K562 (cell line): ENCODE data around the gene WASHC4. TPM values are rescaled to one million over a fixed set of nuclear protein-coding genes. Genes with fewer than 3 reads are reported as not detected.

Experiments used
- ATAC-seq: fragments of 200-7000 bp; cut with Tn5 transposase; 3 replicates; pipeline ENCODE4 v1.9.1; 2020; ENCODE audit warnings: moderate library complexity
- BruUV-seq: library from RNA; stranded (reverse); fragments of 400-500 nt; replicated peaks from 2 replicates; lab custom pipeline; 2021; lab: Mats Ljungman, UMichigan
- CTCF ChIA-PET: fragments of 300-600 bp; formaldehyde crosslinking; extraction: SDS; loops from one replicate; lab custom pipeline; 2021; ENCODE audit warnings: low intra/inter-chr PET ratio; lab: Yijun Ruan, JAX
- POLR2A ChIA-PET: fragments of 300-600, 350-650 bp; sonication (Branson Sonifier 250); formaldehyde crosslinking; extraction: SDS; loops from one replicate; lab custom pipeline; 2021; ENCODE audit warnings: antibody characterized with exemption, inconsistent platforms; lab: Yijun Ruan, JAX
- DNase-seq, 4 experiments: peaks; one replicate each; pipeline versions ENCODE4 v3.0.0 to v3.0.0-alpha.2; 2011 to 2018; ENCODE audit warnings: low spot score in 3 of 4, mixed read lengths in 3 of 4; ENCODE audit errors: extremely low read depth in 1 of 4
- FAIRE-seq: peaks from 2 replicates; lab custom pipeline; 2011; peaks lifted over from hg19 to GRCh38; lab: Jason Lieb, UNC
- H2AFZ ChIP-seq: 2 replicates; pipeline ENCODE4 v1.6.0; 2011; ENCODE audit warnings: low read depth, low read length, control low read depth, inconsistent platforms
- H3K27ac ChIP-seq: fragments of 200-600 bp; 3 replicates; pipeline ENCODE4 v1.8.0; 2011; ENCODE audit warnings: low read depth, mild to moderate bottlenecking, control low read depth, inconsistent platforms, low read length, moderate library complexity, mixed read lengths; ENCODE audit errors: extremely low read depth
- H3K27me3 ChIP-seq, 2 experiments: fragments of 300-600 bp in 1 of 2; 2 replicates in 1 of 2; 3 replicates in 1 of 2; pipeline versions ENCODE4 v1.6.0 to v1.8.0; 2011; ENCODE audit warnings: inconsistent platforms in 2 of 2, low read length in 2 of 2, mild to moderate bottlenecking in 1 of 2, mixed read lengths in 1 of 2, moderate library complexity in 1 of 2; ENCODE audit not compliant: control insufficient read depth in 2 of 2, insufficient read depth in 2 of 2
- H3K36me3 ChIP-seq: fragments of 300-600 bp; 3 replicates; pipeline ENCODE4 v1.8.0; 2011; ENCODE audit warnings: mild to moderate bottlenecking, low read length, inconsistent platforms; ENCODE audit not compliant: control insufficient read depth, insufficient read depth
- H3K4me1 ChIP-seq, 2 experiments: fragments of 200-600 bp in 1 of 2; replicated peaks in 1 of 2; 2 replicates in 1 of 2; 3 replicates in 1 of 2; pipeline versions ENCODE4 v1.5.1 to v1.8.0; 2011; ENCODE audit warnings: inconsistent platforms in 2 of 2, low read length in 2 of 2, mild to moderate bottlenecking in 1 of 2, mixed read lengths in 1 of 2, moderate library complexity in 1 of 2; ENCODE audit not compliant: control insufficient read depth in 2 of 2, insufficient read depth in 2 of 2
- H3K4me2 ChIP-seq: 2 replicates; pipeline ENCODE4 v1.6.1; 2011; ENCODE audit warnings: low read length, control low read depth, inconsistent platforms, mixed read lengths; ENCODE audit not compliant: insufficient read depth
- H3K4me3 ChIP-seq: fragments of 200-600 bp; sonication (generic), shearing (Covaris generic); 2 replicates; pipeline ENCODE4 v1.5.1; 2016; ENCODE audit warnings: control low read depth, inconsistent platforms
- H3K79me2 ChIP-seq: fragments of 200-600 bp; 3 replicates; pipeline ENCODE4 v1.8.0; 2011; ENCODE audit warnings: low read length, inconsistent platforms; ENCODE audit not compliant: control insufficient read depth, insufficient read depth
- H3K9ac ChIP-seq, 2 experiments: 2 replicates each; pipeline versions ENCODE4 v1.6.0 to v1.6.1; 2011; ENCODE audit warnings: low read depth in 2 of 2, low read length in 2 of 2, control low read depth in 1 of 2, inconsistent platforms in 1 of 2, mild to moderate bottlenecking in 1 of 2, mixed read lengths in 1 of 2; ENCODE audit not compliant: insufficient read depth in 1 of 2
- H3K9me1 ChIP-seq: one replicate; pipeline ENCODE4 v1.6.0; 2011; ENCODE audit warnings: inconsistent platforms, mild to moderate bottlenecking, low read length, moderate library complexity; ENCODE audit not compliant: control insufficient read depth, insufficient read depth
- H3K9me3 ChIP-seq: replicated peaks from 2 replicates; pipeline ENCODE4 v1.5.1; 2011; ENCODE audit warnings: low read depth, low read length, inconsistent platforms; ENCODE audit not compliant: control insufficient read depth, insufficient read depth
- H4K20me1 ChIP-seq: replicated peaks from 2 replicates; pipeline ENCODE4 v1.6.1; 2011; ENCODE audit warnings: low read length, inconsistent platforms, mixed read lengths; ENCODE audit not compliant: control insufficient read depth, insufficient read depth
- AFF1 ChIP-seq, 2 experiments: fragments of 450-650 bp; IDR thresholded peaks; 2 replicates each; pipeline ENCODE4 v1.6.1; 2018; ENCODE audit warnings: mild to moderate bottlenecking in 2 of 2, low read depth in 1 of 2; ENCODE audit not compliant: partially characterized antibody in 2 of 2
- KDM5B ChIP-seq: fragments of 200-600 bp; sonication (generic); IDR thresholded peaks from 2 replicates; pipeline ENCODE4 v1.6.1; 2012; ENCODE audit warnings: low read depth, mild to moderate bottlenecking, moderate library complexity, low read length, control low read depth, inconsistent platforms; ENCODE audit not compliant: insufficient replicate concordance
- KHSRP ChIP-seq: fragments of 450-650 bp; IDR thresholded peaks from 2 replicates; pipeline ENCODE4 v1.6.1; 2017
- MIER1 ChIP-seq: fragments of 450-650 bp; IDR thresholded peaks from 2 replicates; pipeline ENCODE4 v1.6.1; 2016; ENCODE audit warnings: antibody characterized with exemption, mild to moderate bottlenecking, low read depth
- STAT5B ChIP-seq: fragments of 250-450 bp; sonication (Bioruptor Pico); IDR thresholded peaks from 2 replicates; pipeline ENCODE4 v1.8.0; 2021; ENCODE audit warnings: mild to moderate bottlenecking, inconsistent platforms
- THRB ChIP-seq: fragments of 450-650 bp; formaldehyde crosslinking; conservative IDR thresholded peaks from 2 replicates; pipeline ENCODE4 v1.4.0; 2022; ENCODE audit warnings: mild to moderate bottlenecking, missing genetic modification characterization
- YY1 ChIP-seq, 3 experiments: IDR thresholded peaks; 2 replicates each; pipeline ENCODE4 v1.6.1; 2011; ENCODE audit warnings: low read length in 2 of 3, mild to moderate bottlenecking in 2 of 3, moderate library complexity in 2 of 3, borderline replicate concordance in 1 of 3, control low read depth in 1 of 3, low read depth in 1 of 3; ENCODE audit not compliant: insufficient read depth in 3 of 3, insufficient replicate concordance in 2 of 3, control insufficient read depth in 1 of 3, insufficient read length in 1 of 3; ENCODE audit errors: extremely low read depth in 1 of 3
- ZNF347 ChIP-seq: fragments of 450-650 bp; formaldehyde crosslinking; IDR thresholded peaks from 2 replicates; pipeline ENCODE4 v1.4.0; 2020; ENCODE audit warnings: low read depth, mild to moderate bottlenecking, moderate library complexity
- WGBS: fragments of 100-300 bp; shearing (Covaris generic); methylation state at CpG from one replicate; pipeline ENCODE4 v1.1.6; 2016; ENCODE audit warnings: low coverage, mixed read lengths; ENCODE audit not compliant: insufficient coverage; ENCODE audit errors: missing lambda C conversion rate; 5-methylcytosine and 5-hydroxymethylcytosine counted together
- in situ Hi-C: fragments of 300-500 bp; cut with MboI; formaldehyde crosslinking; loops from 4 replicates; pipeline ENCODE4 v1.15.0; 2018; ENCODE audit warnings: inconsistent platforms, mixed read lengths
- intact Hi-C: fragments of 100-400 bp; cut with micrococcal nuclease; formaldehyde crosslinking; loops from 2 replicates; pipeline ENCODE4 v1.14.2; 2022
- polyA plus RNA-seq, 8 experiments: library from polyadenylated mRNA; depleted of rRNA in 4 of 8; stranded (reverse) in 5 of 8; unstranded in 3 of 8; fragments of >200 nt; fragmentation: Nextera tagmentation in 2 of 8; fragmentation: Illumina TruSeq in 1 of 8; extraction: Ambion mirVana in 2 of 8; extraction: Trizol in 1 of 8; gene quantifications; 2 replicates each; pipeline versions ENCODE4 v1.2.1 to v1.2.3, GENCODE V29; 2011 to 2014; ENCODE audit warnings: inconsistent platforms in 1 of 8, missing spikeins in 1 of 8
- total RNA-seq, 7 experiments: library from RNA; depleted of rRNA in 6 of 7; stranded (reverse); fragments of >200 nt in 6 of 7; fragmentation: Illumina TruSeq in 2 of 7; extraction: Trizol in 2 of 7; gene quantifications; 2 replicates each; pipeline versions ENCODE4 v1.2.1 to v1.2.3, GENCODE V29; 2011 to 2021; ENCODE audit warnings: low replicate concordance in 1 of 7
- TF ChIP-seq, protein P1 (sequence below): fragments of 200-800 bp; sonication (Bioruptor generic); IDR thresholded peaks from 2 replicates; pipeline ENCODE4 v1.6.1; 2017; ENCODE audit warnings: missing genetic modification characterization, missing compliant biosample characterization
- TF ChIP-seq, protein P2 (sequence below), 2 experiments: fragments of 450-650 bp in 1 of 2; sonication (generic) in 1 of 2; formaldehyde crosslinking in 1 of 2; IDR thresholded peaks in 1 of 2; conservative IDR thresholded peaks in 1 of 2; 2 replicates each; pipeline versions ENCODE4 v1.6.1 to v1.8.1; 2016 to 2023; ENCODE audit warnings: mild to moderate bottlenecking in 2 of 2, moderate library complexity in 2 of 2, inconsistent platforms in 1 of 2, missing genetic modification reagents in 1 of 2

Gene WASHC4
- total and polyA plus RNA-seq, 9 of the 15 experiments (the other 6 are each of a cell fraction or from before 2014, with no cell fraction given), result 12.5 to 38.5 (median 21.3) TPM

GRCh38 chr12:105100207-105100985 is 7.1 kb upstream of the WASHC4 start:
- in situ Hi-C loops (no loop called here), intact Hi-C loops (loop anchor here (5.0 kb wide), 2 partner anchors 113 to 368 kb away; partner anchors contain the start of gene NOPCHAP1)
- ChIA-PET CTCF (no interaction called here), POLR2A (interaction anchor here (0.6 kb wide), 1 partner anchor 9 kb away, joined by 3 read pairs; no protein-coding TSS in a partner anchor)
- Histone ChIP-seq H3K36me3 (no peaks in the 10 kb centered on the region), H3K79me2 (no peaks in the 10 kb centered on the region), H3K9me3 (no peaks in the 10 kb centered on the region), H3K9ac (no peak overlapping the region), H3K9me1 (no peaks in the 10 kb centered on the region), H3K4me3 (no peak overlapping the region), H3K27ac (no peak overlapping the region), H2AFZ (no peak overlapping the region), H4K20me1 (no peaks in the 10 kb centered on the region), H3K4me1 (no peaks in the 10 kb centered on the region), H3K27me3 (no peaks in the 10 kb centered on the region), H3K4me2 (no peak overlapping the region)
- 32% methylated on average over 7 of the region's 7 CpGs for WGBS
- ATAC-seq (peak; percentile 56; the same call in 2 of the 3 replicates), FAIRE-seq (no peak), DNase-seq (no peak)
- no TSS peak for BruUV-seq
- no peak for TF ChIP-seq KHSRP
- TF ChIP-seq, protein P1, sequence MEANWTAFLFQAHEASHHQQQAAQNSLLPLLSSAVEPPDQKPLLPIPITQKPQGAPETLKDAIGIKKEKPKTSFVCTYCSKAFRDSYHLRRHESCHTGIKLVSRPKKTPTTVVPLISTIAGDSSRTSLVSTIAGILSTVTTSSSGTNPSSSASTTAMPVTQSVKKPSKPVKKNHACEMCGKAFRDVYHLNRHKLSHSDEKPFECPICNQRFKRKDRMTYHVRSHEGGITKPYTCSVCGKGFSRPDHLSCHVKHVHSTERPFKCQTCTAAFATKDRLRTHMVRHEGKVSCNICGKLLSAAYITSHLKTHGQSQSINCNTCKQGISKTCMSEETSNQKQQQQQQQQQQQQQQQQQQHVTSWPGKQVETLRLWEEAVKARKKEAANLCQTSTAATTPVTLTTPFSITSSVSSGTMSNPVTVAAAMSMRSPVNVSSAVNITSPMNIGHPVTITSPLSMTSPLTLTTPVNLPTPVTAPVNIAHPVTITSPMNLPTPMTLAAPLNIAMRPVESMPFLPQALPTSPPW (CRISPR knock-in tag), result no peak
- TF ChIP-seq KDM5B, result no peak
- no peak for TF ChIP-seq STAT5B (CRISPR knock-in tag)
- no peak for TF ChIP-seq YY1 (IDR thresholded peaks at IDR 0.05; ENCODE audit: borderline replicate concordance in 1 of 3, control insufficient read depth in 1 of 3, extremely low read depth in 1 of 3, insufficient read depth in 3 of 3, insufficient read length in 1 of 3, insufficient replicate concordance in 2 of 3, low read depth in 1 of 3, low read length in 2 of 3)
- TF ChIP-seq MIER1, result no peak
- no peak for TF ChIP-seq AFF1 (IDR thresholded peaks at IDR 0.05; ENCODE audit: low read depth in 1 of 2, partially characterized antibody in 2 of 2)
- no peak for TF ChIP-seq ZNF347 (CRISPR knock-in tag)
- TF ChIP-seq THRB, result no peak
- TF ChIP-seq, protein P2, sequence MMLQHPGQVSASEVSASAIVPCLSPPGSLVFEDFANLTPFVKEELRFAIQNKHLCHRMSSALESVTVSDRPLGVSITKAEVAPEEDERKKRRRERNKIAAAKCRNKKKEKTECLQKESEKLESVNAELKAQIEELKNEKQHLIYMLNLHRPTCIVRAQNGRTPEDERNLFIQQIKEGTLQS (IDR thresholded peaks at IDR 0.05), result peak; percentile 67
- TF ChIP-seq, protein P2 (CRISPR knock-in tag; conservative IDR thresholded peaks at IDR 0.05), result no peak
